WI38 (cell line): ENCODE data around the gene CCDC27.

Experiments used
- H3K4me3 ChIP-seq: 2 replicates; pipeline ENCODE4 v1.5.1; 2011; ENCODE audit warnings: low read depth, mild to moderate bottlenecking, control low read depth, low read length
- CTCF ChIP-seq: IDR thresholded peaks from 2 replicates; pipeline ENCODE4 v1.5.1; 2012; ENCODE audit warnings: low read depth, mild to moderate bottlenecking, control low read depth, low read length

The CCDC27 gene

GRCh38 chr1:3817138-3817740, 65.0 kb downstream of the CCDC27 start:
- no peak overlapping the region for H3K4me3 ChIP-seq
- no peak for TF ChIP-seq CTCF

DNA sequence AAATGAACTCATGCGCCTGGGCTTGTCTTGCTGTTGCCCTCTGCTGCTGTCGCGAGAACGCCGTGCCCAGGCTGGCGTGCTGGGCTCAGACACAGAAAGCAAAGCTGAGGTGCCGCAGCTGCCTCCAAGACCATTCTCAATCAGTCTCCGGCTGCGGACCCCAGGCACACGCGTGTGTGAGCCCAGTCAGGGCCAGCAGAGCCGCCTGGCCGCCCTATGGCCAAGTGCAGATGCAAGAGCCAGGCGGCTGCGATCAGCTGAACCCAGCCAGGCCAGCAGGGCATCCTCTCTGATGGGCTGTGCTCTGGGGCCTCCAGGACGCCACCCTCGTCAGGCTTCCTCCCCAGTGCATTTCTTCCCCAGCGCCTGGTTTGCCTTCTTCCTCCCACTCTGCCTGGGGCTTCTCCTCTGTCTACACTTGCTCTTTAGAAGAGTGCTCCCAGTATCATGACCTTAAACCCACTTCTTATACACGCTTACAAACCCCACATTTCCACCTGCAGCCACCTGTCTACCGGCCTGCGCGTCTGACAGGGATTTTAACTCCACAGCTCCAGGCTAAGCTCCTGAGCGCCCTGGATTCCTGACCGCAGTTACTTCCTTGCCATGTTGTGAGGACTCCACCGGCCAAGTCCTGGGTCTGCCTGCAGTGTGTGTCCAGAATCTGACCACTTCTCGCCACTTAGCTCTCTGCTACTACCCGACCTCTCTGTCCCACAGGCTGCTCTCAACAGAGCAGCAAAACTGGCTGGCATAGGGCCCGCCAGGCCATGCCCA, 65.8 kb downstream of the CCDC27 start:
- no peak for TF ChIP-seq CTCF
- no peak overlapping the region for H3K4me3 ChIP-seq

DNA sequence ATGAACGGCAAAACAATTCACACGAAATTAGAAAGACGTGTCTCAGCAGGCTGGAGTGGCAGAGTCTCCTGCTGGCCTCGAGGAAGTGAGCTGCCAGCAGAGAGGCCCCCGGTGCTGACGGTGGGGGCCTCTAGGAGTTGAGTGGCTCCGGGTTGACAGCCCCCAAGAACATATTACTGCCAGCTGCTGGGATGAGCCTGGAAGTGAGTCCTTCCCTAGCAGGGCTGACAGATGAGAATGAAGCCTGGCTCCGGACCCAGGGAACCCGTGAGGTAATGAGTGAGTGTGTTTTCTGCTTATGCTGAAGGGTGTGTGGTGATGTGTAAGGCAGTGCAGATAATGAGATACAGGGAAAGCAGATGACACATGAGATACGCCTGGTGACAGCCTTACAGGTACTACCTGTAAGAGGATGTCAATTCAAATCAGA, 67.5 kb downstream of the CCDC27 start:
- TF ChIP-seq CTCF = no peak
- no peak overlapping the region for H3K4me3 ChIP-seq

GRCh38 chr1:3820316-3820715, 68.1 kb downstream of the CCDC27 start:
- TF ChIP-seq CTCF = no peak

DNA sequence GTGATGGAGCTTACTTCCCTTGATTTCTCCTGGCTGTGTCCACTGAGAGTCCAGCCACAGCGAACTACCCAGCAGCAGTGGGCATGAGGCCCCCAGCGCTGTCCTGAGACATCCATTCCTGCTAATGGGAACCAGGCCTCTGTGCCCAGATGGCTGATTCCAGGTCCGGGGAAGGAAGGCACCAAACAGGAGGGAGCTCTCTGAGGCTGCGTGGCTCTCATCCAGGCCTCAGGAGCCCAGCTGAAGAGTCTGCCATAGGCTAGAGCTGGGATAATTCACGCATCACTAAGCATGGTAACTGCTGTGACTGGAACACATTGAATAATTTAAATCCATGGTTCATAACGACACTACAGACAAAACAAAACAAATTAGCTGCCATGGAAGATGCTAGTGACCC, 68.8 kb downstream of the CCDC27 start:
- no peak overlapping the region for H3K4me3 ChIP-seq
- TF ChIP-seq CTCF = no peak

More at GRCh38 chr1:3820316-3820715, 68.1 kb downstream of the CCDC27 start:
- no peak overlapping the region for H3K4me3 ChIP-seq
